GM10847 (cell line): Measurements from ENCODE around the gene ZMYND8.

Source experiments
- POLR2A ChIP-seq: IDR thresholded peaks from 2 replicates; pipeline ENCODE4 v1.6.1; 2011; ENCODE audit not compliant: insufficient read length; ENCODE audit errors: extremely low read depth

The ZMYND8 gene

GRCh38 chr20:47356526-47357295 is at the start of gene ZMYND8:
Gene ZMYND8 (minus strand): TSS chr20:47356699. CDS start chr20:47356670, 29 bp downstream.
- TF ChIP-seq POLR2A: peak; percentile 23

GRCh38 chr20:47405775-47406325 is 49.4 kb upstream of the ZMYND8 start:
- TF ChIP-seq POLR2A: no peak

GRCh38 chr20:47400685-47401084 is 44.2 kb upstream of the ZMYND8 start:
- TF ChIP-seq POLR2A: no peak

GRCh38 chr20:47397652-47398301 is 41.3 kb upstream of the ZMYND8 start:
- no peak for TF ChIP-seq POLR2A

DNA sequence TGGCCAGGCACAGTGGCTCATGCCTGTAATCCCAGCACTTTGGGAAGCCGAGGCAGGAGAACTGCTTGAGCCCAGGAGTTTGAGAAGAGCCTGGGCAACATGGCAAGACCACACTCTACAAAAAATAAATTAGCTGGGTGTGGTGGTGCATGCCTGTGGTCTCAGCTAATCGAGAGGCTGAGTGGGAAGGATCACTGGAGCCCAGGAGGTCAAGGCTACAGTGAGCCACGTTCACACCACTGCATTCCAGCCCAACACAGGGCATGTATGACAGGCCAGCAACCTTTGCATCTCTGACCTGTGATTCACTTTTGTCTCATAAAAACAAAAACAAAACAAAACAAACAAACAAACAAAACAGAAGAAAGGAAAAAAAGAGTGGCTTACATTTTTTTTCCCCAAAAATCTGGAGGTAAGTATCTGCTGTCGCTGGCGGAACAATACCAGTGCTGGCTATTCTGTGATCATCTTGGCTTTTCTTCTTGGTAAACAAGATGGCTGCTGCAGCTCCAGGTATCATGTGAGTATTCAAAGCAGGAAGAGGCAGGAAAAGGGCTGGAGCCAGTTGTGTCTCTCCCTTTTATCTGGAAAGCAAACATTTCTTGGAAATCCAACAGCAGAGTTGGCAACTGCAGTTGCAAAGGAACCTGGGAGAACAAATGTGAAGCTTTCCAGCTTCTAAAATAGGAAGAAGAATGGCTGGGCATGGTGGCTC is 40.4 kb upstream of the ZMYND8 start:
- no peak for TF ChIP-seq POLR2A

DNA sequence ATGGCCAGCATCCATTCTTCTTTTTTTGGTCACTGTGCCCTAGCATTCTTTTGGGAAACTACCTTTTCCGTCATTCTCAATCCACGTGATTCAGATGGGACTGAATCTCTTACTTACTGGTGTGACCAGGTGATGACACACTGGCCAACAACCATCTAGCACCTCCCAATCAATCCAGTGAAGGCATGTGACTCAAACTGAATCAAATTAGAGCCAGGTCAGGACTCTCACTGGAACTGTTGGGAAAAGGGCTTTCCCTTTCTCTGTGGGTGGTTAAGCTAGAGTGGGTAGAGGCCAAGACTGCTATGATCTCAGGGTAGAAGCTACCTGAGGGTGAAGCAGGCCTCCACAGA is 36.2 kb upstream of the ZMYND8 start:
- no peak for TF ChIP-seq POLR2A

- TF ChIP-seq POLR2A: no peak
Measured at GRCh38 chr20:47392015-47392720, 35.7 kb upstream of the ZMYND8 start.

GRCh38 chr20:47391276-47392010 is 34.9 kb upstream of the ZMYND8 start:
- TF ChIP-seq POLR2A: no peak

DNA sequence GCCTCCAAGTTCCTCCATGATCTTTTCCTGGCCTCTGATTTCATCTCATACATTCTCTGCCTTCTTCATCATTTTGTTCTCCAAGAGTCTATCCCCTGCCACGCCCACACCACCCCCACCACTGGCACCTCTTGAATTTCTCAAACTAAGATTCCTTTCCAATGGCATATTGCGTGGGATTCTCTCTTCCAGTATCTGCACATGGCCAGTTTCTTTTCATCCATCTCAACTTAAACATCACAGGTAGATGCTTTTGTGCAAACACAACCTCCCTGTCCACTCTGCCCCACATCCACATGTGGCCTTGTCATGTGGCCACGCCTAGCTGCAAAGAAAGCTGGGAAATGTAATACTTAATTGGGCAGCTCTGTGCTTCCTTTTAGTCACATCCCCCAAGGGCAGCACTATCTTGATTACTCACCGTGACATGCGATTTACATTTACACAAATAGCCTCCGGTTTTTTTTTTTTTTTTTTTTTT is 33.4 kb upstream of the ZMYND8 start:
- TF ChIP-seq POLR2A: no peak

DNA sequence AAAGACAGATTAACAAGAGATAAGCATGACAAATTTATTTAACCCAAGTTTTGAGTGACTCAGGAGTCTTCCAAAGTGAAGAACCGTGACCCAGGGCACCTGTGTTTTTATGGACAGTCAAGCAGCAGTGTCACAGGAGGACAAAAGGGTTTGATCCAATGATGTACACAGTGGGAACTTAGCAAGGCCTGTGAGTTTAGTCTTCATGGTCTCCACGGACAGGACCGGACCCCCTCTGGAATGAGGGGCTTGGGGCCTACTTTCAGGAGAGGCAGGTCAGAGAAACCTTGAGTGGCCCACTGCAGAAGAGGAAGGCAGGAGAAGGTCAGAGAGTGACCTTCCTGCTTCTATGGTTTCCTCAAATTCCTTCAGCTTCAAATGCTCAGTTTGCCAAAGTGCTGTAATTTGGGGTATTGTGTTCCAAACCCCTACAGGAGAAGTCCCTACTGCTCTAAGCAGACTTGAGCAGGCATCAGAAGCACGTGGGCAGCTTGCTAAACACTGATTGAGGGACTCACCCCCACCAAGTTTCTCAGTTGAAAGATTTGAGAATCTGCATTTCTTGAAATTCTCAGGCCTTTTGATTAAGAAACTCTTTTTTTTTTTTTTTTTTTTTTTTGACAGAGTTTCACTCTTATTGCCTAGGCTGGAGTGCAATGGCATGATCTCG is 26.4 kb upstream of the ZMYND8 start:
- TF ChIP-seq POLR2A: no peak

- no peak for TF ChIP-seq POLR2A
Measured at GRCh38 chr20:47380481-47380880, 24.0 kb upstream of the ZMYND8 start.

DNA sequence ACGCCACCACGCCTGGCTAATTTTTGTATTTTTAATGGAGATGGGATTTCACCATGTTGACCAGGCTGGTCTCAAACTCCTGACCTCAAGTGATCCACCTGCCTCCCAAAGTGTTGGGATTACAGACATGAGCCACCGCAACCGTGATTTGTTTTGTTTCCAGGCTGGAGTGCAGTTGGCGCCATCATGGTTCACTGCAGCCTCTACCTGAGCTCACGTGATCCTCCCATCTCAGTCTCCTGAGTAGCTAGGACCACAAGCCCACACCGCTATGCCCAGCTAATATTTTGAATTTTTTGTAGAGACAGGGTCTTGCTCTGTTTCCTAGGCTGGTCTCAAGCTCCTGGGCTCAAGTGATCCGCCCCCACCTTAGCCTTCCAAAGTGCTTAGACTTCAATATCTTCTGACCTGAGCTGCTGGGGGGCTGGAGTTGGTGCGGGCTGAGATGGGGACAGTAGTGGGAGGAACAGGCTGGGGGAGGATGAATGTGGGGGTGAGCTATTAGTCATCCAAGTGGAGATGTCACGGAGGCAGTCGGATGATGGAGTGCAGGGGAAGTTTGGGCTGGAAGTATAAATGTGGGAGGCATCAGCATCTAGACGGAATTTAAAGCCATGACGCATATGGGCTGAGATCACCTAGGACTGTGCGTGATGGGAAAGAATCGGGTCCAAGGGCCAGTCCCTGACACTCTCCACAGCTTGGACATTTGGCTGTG is 23.1 kb upstream of the ZMYND8 start:
- no peak for TF ChIP-seq POLR2A

- no peak for TF ChIP-seq POLR2A
Measured at GRCh38 chr20:47377122-47377722, 20.7 kb upstream of the ZMYND8 start.
